Spleen (tissue), 11 donors: Measurements from ENCODE around the gene TCEAL1. TPM values are rescaled to one million over a fixed set of nuclear protein-coding genes. Genes with fewer than 3 reads are reported as not detected.

Experiments
- DNase-seq: peaks from one replicate; pipeline ENCODE4 v3.0.0-alpha.2; 2020
- H3K27ac ChIP-seq, 8 donors: fragments of 200-600 bp; sonication (generic) in 7 of 8; 1 replicate in 4 of 8; 2 replicates in 4 of 8; pipeline versions ENCODE4 v1.5.0 to v1.8.0; 2016 to 2021; ENCODE audit warnings: inconsistent platforms in 4 of 8, mild to moderate bottlenecking in 4 of 8, moderate library complexity in 1 of 8
- H3K27me3 ChIP-seq, 7 donors: fragments of 200-600 bp; sonication (generic) in 6 of 7; replicated peaks in 1 of 7; 1 replicate in 4 of 7; 2 replicates in 3 of 7; pipeline versions ENCODE4 v1.5.0 to v1.8.0; 2016 to 2021; ENCODE audit warnings: inconsistent platforms in 3 of 7, mild to moderate bottlenecking in 1 of 7
- H3K36me3 ChIP-seq, 6 donors: fragments of 200-600 bp; sonication (generic) in 5 of 6; 1 replicate in 4 of 6; 2 replicates in 2 of 6; pipeline versions ENCODE4 v1.5.0 to v1.8.0; 2016 to 2021; ENCODE audit warnings: inconsistent platforms in 2 of 6
- H3K4me1 ChIP-seq, 6 donors: fragments of 200-600 bp; sonication (generic) in 5 of 6; 1 replicate in 3 of 6; 2 replicates in 3 of 6; pipeline versions ENCODE4 v1.5.0 to v1.8.0; 2016 to 2021; ENCODE audit warnings: inconsistent platforms in 3 of 6
- H3K4me3 ChIP-seq, 8 donors: fragments of 200-600 bp; sonication (generic) in 7 of 8; 1 replicate in 4 of 8; 2 replicates in 4 of 8; pipeline versions ENCODE4 v1.5.0 to v1.8.0; 2016 to 2021; ENCODE audit warnings: inconsistent platforms in 4 of 8, mild to moderate bottlenecking in 4 of 8, moderate library complexity in 2 of 8
- H3K9me3 ChIP-seq, 8 donors: fragments of 200-600 bp; sonication (generic) in 7 of 8; 1 replicate in 4 of 8; 2 replicates in 4 of 8; pipeline versions ENCODE4 v1.5.0 to v1.8.0; 2016 to 2021; ENCODE audit warnings: inconsistent platforms in 4 of 8
- POLR2A ChIP-seq, 3 donors: fragments of 450-650 bp; IDR thresholded peaks; one replicate each; pipeline ENCODE4 v1.5.1; 2017; ENCODE audit warnings: antibody characterized with exemption in 3 of 3, mild to moderate bottlenecking in 1 of 3
- POLR2AphosphoS5 ChIP-seq, 3 donors: sonication (generic); formaldehyde crosslinking; IDR thresholded peaks; one replicate each; pipeline ENCODE4 v1.5.1; 2017; ENCODE audit warnings: antibody characterized with exemption in 3 of 3
- WGBS, 5 donors: extraction: QIAGEN DNeasy Blood & Tissue Kit in 3 of 5; methylation state at CpG; one replicate each; pipeline versions ENCODE4 v1.1.5 to v1.1.7; 2013 to 2018; 5-methylcytosine and 5-hydroxymethylcytosine counted together
- intact Hi-C: fragments of 100-400 bp; cut with DNase I; formaldehyde crosslinking; loops from one replicate; pipeline ENCODE4 v1.15.0; 2023; ENCODE audit warnings: low total_unique reads
- polyA plus RNA-seq, 3 donors: library from polyadenylated mRNA; stranded (reverse); fragments of 200-250 nt; gene quantifications; one replicate each; pipeline ENCODE4 v1.2.1, GENCODE V29; 2013
- total RNA-seq, 7 donors: library from RNA; depleted of rRNA in 3 of 7; stranded (reverse); fragments of >200 nt in 3 of 7; fragmentation: NEBNext Ultra II Directional in 4 of 7; extraction: Animal tissue kit (Norgen Biotek cat#: 25700) in 4 of 7; gene quantifications; one replicate each; pipeline versions ENCODE4 v1.1.0 to v1.2.1, GENCODE V29; 2016 to 2021
- TF ChIP-seq, protein P1 (sequence below), 11 experiments: fragments of 200-600 bp in 7 of 11; fragments of 450-650 bp in 4 of 11; sonication (generic) in 4 of 11; IDR thresholded peaks in 8 of 11; conservative IDR thresholded peaks in 3 of 11; 1 replicate in 7 of 11; 2 replicates in 4 of 11; pipeline versions ENCODE4 v1.4.0 to v1.8.0; 2016 to 2021; ENCODE audit warnings: antibody characterized with exemption in 11 of 11, inconsistent platforms in 4 of 11, mild to moderate bottlenecking in 1 of 11
- donor health status: healthy with polysubstance abuse.
- donor health status: DM: no; HTN: no; CAD: no; lungs with moderate emphysema.
- donor health status: DM: no; HTN: no; CAD: no.
- donor health status: Bipolar disorder and iron deficiency.
- donor health status: healthy.
- donor health status: DM: no; HTN: no; CAD: no.
- donor health status: DM: yes; HTN: yes; CAD: no.

Gene TCEAL1
- total and polyA plus RNA-seq, 10 donors: 14.8 to 71.5 (median 29.8) TPM

DNA sequence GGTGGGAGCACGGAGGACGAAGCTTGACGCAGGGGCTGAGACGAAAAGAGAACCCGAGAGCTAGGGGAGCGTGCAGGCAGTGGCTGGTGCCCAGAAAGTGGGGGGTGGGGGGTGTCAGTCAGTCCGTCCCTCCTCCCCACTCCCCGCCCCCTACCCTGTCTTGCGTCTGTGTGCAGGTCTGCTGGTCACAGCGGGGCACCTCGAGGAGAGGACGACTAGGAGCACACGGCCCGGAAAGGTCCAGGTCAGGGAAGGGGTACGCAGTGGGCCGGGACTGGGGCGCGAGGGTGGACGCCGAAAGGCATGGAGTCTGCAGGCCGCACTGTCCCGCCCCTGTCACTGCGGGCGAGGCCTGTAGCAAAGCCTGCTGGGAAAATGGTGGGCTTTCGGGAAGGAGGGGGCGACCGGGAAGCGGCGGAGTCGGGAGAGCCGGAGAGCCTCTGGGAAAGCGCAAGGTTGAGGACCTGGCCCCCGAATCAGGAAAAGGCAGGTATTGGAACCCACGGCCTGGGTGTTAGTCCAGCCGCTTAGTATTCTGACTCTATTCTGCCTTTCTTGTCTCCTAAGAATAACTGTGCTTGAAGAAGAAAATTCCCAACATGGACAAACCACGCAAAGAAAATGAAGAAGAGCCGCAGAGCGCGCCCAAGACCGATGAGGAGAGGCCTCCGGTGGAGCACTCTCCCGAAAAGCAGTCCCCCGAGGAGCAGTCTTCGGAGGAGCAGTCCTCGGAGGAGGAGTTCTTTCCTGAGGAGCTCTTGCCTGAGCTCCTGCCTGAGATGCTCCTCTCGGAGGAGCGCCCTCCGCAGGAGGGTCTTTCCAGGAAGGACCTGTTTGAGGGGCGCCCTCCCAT, 769 bp downstream of the TCEAL1 start:
- TF ChIP-seq POLR2A (IDR thresholded peaks at IDR 0.05): no peak
- TF ChIP-seq POLR2AphosphoS5 (IDR thresholded peaks at IDR 0.05): peak in 2 of 3 donors; percentile 68 to 81
- TF ChIP-seq, protein P1, sequence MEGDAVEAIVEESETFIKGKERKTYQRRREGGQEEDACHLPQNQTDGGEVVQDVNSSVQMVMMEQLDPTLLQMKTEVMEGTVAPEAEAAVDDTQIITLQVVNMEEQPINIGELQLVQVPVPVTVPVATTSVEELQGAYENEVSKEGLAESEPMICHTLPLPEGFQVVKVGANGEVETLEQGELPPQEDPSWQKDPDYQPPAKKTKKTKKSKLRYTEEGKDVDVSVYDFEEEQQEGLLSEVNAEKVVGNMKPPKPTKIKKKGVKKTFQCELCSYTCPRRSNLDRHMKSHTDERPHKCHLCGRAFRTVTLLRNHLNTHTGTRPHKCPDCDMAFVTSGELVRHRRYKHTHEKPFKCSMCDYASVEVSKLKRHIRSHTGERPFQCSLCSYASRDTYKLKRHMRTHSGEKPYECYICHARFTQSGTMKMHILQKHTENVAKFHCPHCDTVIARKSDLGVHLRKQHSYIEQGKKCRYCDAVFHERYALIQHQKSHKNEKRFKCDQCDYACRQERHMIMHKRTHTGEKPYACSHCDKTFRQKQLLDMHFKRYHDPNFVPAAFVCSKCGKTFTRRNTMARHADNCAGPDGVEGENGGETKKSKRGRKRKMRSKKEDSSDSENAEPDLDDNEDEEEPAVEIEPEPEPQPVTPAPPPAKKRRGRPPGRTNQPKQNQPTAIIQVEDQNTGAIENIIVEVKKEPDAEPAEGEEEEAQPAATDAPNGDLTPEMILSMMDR (IDR thresholded peaks at IDR 0.05 in 8 of 11, conservative IDR thresholded peaks at IDR 0.05 in 3 of 11): peak in 3 of 11 experiments; percentile 13 to 27 (median 19)
- WGBS, 5 donors: 0 to 30% (median 2%) methylated on average over 28 to 49 of the region's 49 CpGs
- peak; percentile 83 for DNase-seq
- H3K36me3 ChIP-seq: no peaks in the 10 kb centered on the region
- peak overlapping the region; percentile 75 to 88 (median 85) for H3K27ac ChIP-seq
- peaks cover 0 to 8% (median 0%) of the 10 kb centered on the region in 7 donors for H3K27me3 ChIP-seq
- H3K9me3 ChIP-seq: no peaks in the 10 kb centered on the region
- H3K4me1 ChIP-seq: peaks cover 0 to 19% (median 6%) of the 10 kb centered on the region in 6 donors
- H3K4me3 ChIP-seq: peak overlapping the region; percentile 50 to 72 (median 56)
- intact Hi-C loops: no loop called here

DNA sequence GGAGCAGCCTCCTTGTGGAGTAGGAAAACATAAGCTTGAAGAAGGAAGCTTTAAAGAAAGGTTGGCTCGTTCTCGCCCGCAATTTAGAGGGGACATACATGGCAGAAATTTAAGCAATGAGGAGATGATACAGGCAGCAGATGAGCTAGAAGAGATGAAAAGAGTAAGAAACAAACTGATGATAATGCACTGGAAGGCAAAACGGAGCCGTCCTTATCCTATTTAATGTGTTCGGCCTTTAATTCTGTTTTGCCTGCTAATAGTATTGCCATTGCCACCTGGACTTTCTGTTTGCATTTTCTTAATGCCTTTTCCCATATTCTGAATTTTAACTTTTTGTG, 1.4 kb downstream of the TCEAL1 start:
- no peaks in the 10 kb centered on the region for H3K9me3 ChIP-seq
- no peaks in the 10 kb centered on the region for H3K36me3 ChIP-seq
- peak overlapping the region; percentile 28 to 88 (median 85) for H3K27ac ChIP-seq
- intact Hi-C loops: no loop called here
- DNase-seq: no peak
- H3K4me1 ChIP-seq: peaks cover 0 to 19% (median 6%) of the 10 kb centered on the region in 6 donors
- TF ChIP-seq, protein P1 (IDR thresholded peaks at IDR 0.05 in 8 of 11, conservative IDR thresholded peaks at IDR 0.05 in 3 of 11): no peak
- TF ChIP-seq POLR2A (IDR thresholded peaks at IDR 0.05): no peak
- no peak for TF ChIP-seq POLR2AphosphoS5 (IDR thresholded peaks at IDR 0.05)
- peaks cover 0 to 8% (median 0%) of the 10 kb centered on the region in 7 donors for H3K27me3 ChIP-seq
- WGBS, 5 donors: 30 to 59% (median 41%) methylated on average over 6 of the region's 6 CpGs
- peak overlapping the region in 7 of 8 donors; percentile 50 to 72 (median 56) for H3K4me3 ChIP-seq

DNA sequence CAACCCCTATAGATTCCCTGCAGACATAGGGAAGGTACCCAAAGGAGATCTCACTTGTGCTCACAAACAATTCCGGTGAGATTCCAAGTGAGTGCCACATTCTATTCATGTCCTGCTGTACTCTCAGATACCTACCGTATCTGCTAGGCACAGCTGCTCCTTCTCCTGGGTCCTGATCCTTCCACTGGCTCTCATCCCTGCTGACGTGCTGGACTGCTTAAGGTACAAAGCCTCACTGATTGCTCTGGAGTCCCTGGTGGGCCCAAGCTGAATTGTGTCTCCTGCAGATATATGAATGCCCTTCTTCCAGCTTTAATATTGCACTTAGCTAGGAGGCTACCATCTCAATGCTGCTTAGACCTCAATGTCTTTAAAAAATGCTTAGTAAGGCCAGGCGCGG, 2.4 kb downstream of the TCEAL1 start:
- WGBS, 5 donors: 85 to 100% (median 97%) methylated on average over 5 of the region's 5 CpGs
- intact Hi-C loops: no loop called here
- Histone ChIP-seq H3K4me1 (peaks cover 0 to 19% (median 6%) of the 10 kb centered on the region in 6 donors), H3K27ac (no peak overlapping the region), H3K27me3 (peaks cover 0 to 8% (median 0%) of the 10 kb centered on the region in 7 donors), H3K36me3 (no peaks in the 10 kb centered on the region), H3K9me3 (no peaks in the 10 kb centered on the region), H3K4me3 (no peak overlapping the region)
- DNase-seq: no peak
- TF ChIP-seq POLR2AphosphoS5 (IDR thresholded peaks at IDR 0.05) (no peak), POLR2A (IDR thresholded peaks at IDR 0.05) (no peak)
- TF ChIP-seq, protein P1 (IDR thresholded peaks at IDR 0.05 in 8 of 11, conservative IDR thresholded peaks at IDR 0.05 in 3 of 11): no peak

DNA sequence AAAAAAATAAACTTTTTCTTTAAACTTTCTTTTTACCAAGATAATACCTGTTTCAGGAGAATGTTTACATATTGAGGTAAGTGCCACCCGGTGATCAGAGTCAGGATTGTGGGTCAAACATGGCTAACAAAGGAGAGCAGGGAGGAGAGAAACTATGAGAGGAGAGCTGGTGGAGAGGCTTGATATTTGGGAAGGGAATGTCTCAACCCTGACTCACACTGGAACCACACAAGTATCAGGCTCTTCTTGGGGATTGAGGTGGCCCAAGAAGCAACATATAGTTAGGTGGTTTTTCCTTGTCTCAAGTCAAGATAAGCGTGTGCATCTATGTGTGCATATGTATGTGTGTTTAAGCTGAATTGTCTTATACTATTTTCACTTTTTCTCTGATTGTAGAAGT, 6.7 kb downstream of the TCEAL1 start:
- TF ChIP-seq, protein P1 (IDR thresholded peaks at IDR 0.05 in 8 of 11, conservative IDR thresholded peaks at IDR 0.05 in 3 of 11): no peak
- TF ChIP-seq POLR2A (IDR thresholded peaks at IDR 0.05) (no peak), POLR2AphosphoS5 (IDR thresholded peaks at IDR 0.05) (no peak)
- intact Hi-C loops: no loop called here
- Histone ChIP-seq H3K27ac (no peak overlapping the region), H3K36me3 (no peaks in the 10 kb centered on the region), H3K4me3 (no peak overlapping the region), H3K27me3 (peaks cover 0 to 2% (median 0%) of the 10 kb centered on the region in 7 donors), H3K4me1 (peaks cover 0 to under 1% (median 0%) of the 10 kb centered on the region in 6 donors), H3K9me3 (no peaks in the 10 kb centered on the region)
- WGBS, 5 donors: 76 to 89% (median 80%) methylated on average over 2 of the region's 2 CpGs
- DNase-seq: no peak
